ENCODE measurements around the gene ADGRG3.

The ADGRG3 gene

GRCh38 chr16:57732037-57732436, 63.9 kb downstream of the ADGRG3 start:
- DNase-seq, result no peak

GRCh38 chr16:57732714-57733113, 64.6 kb downstream of the ADGRG3 start:
- DNase-seq, result no peak

GRCh38 chr16:57734308-57734924, 66.3 kb downstream of the ADGRG3 start:
- peak in 1 of 58 donors; percentile 59 for DNase-seq

GRCh38 chr16:57734925-57735754, 67.0 kb downstream of the ADGRG3 start:
- DNase-seq, result peak; percentile 91 to 100 (median 99)

- DNase-seq, result peak in 1 of 58 donors; percentile 27
Measured at GRCh38 chr16:57735755-57736418, 67.8 kb downstream of the ADGRG3 start, which contains the start of gene KATNB1. Gene KATNB1 (plus strand): TSS chr16:57735770. CDS start chr16:57737244, 1,474 bp downstream.

- peak in 34 of 58 donors; percentile 20 to 71 (median 43) for DNase-seq
Measured at GRCh38 chr16:57736419-57737351, 68.6 kb downstream of the ADGRG3 start.

GRCh38 chr16:57738844-57739243, 70.7 kb downstream of the ADGRG3 start:
- no peak for DNase-seq
